Activated T-helper 1 cell treated with Interleukin-2 at 50 U/mL for 16 hours (primary cell): ENCODE results near the gene ARHGAP36.

Experiments used
- DNase-seq: peaks from one replicate; pipeline ENCODE4 v3.0.0-alpha.2; 2020; ENCODE audit warnings: low read depth

Gene ARHGAP36, protein sequence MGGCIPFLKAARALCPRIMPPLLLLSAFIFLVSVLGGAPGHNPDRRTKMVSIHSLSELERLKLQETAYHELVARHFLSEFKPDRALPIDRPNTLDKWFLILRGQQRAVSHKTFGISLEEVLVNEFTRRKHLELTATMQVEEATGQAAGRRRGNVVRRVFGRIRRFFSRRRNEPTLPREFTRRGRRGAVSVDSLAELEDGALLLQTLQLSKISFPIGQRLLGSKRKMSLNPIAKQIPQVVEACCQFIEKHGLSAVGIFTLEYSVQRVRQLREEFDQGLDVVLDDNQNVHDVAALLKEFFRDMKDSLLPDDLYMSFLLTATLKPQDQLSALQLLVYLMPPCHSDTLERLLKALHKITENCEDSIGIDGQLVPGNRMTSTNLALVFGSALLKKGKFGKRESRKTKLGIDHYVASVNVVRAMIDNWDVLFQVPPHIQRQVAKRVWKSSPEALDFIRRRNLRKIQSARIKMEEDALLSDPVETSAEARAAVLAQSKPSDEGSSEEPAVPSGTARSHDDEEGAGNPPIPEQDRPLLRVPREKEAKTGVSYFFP

DNA sequence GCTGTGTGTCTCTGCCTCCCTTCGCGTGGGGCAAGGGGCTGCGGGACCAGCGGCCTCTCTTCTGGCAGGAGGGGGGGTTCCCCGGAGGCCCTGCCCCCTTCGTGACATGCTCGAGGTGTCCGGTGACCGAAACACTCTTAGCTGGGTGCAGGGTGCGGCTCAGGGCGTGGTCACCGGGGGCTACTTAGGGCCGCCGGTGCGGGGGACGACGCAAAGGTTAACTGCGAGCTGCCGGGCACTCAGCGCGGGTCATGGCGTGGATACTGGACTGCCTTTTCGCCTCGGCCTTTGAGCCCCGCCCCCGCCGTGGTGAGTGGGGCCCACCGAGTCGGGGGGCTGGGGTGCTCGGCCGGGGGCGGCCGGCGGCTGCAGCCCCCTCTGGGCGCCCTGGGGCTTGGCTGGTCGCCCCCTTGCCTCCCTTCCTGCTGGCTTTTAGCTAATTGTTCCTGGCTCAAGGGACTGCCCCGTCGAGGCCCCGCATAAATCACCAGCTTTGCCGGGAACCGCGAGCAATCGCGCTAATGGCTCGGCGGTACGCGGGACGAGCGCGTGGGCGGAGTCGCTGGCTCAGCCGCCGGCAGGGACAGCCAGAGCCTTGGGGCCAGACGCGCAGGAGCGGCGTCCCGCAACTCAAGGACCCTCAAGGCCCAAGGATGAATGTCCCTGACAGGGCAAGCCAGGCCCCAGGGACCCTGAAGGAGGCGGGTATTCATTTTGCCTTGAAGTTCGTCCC lies at the start of gene ARHGAP36:
Gene ARHGAP36 (plus strand): TSS at position 211 of the 733 bp plus-strand sequence. CDS start 23,320 bp downstream, outside the sequence.
- DNase-seq = no peak

DNA sequence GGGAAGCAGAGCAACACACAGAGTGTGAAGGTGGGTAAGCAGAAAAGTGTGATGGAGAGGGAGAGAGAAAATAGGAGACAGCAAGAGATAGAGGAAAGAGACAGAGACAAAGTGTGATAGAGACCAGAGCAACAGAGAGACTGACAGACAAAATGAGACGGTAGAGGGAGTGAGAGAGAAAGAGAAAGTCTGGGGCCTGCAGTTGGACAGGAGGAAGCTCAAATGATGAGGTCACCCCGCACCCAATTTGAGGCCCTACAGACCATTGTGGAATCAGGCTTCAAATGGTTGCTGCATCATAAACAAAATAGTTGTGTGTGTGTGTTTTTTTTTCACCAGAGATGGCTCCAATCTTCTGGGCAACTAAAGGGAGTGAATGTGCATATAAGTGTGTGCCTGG lies 48.0 kb upstream of the ARHGAP36 start:
- no peak for DNase-seq

DNA sequence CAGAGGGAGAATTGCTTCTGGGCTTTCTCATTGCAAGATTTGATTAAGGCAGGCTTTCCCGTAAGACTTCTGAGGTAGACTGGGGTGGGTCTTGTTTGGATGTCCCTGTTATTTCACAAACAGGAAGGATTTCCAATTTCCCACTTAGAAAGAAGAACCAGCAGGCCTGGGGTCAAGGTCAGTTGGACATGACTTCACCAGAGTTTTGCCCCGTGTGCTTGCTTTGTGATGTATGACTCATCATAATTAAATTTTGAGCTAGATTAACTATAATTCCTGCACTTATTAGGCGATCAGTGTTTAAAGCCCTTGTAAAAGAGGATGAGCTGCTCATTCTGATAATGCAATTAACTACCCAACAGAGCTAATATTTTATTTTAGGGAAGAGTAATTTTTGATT lies 32.8 kb upstream of the ARHGAP36 start:
- no peak for DNase-seq

DNA sequence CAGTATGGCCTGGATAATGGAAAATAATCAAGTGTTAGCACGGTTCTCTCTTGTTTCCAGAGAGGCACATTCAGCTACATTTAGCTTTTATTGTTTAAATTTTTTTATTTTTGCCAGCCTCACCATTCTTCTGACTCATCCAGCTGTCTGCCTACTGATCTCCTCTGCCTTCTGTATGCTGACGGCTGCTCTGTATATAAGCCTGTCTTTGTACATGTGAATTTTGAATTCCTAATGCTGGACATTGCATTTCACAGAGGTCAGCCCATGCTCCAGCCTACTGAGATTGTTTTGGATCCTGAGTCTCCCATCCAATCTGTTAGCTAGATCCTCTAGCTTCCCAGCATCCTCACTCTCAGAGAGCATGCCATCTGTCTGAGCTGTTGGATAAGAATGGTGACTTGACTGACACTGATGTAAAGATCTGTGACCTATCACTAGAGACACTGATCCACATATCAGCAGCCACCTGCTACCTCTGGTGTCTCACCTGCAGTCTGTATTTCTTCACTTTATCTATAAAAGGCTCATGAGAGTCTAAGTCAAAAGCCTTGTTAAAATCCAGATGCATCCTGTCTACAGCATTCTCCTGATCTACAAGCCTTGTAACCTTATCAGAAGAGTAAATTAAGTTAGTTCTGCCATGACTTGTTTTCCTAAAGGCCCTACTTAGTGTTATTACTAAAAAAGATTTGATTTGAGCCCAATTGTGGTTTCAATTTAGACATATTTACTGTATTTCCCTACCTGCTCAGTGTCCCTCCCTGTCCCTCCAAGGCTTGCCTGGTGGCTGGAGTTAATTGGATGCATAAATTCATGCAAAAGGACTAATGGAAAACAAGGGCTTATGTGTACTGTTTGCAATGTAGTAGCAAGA lies 25.6 kb upstream of the ARHGAP36 start:
- DNase-seq = no peak

DNA sequence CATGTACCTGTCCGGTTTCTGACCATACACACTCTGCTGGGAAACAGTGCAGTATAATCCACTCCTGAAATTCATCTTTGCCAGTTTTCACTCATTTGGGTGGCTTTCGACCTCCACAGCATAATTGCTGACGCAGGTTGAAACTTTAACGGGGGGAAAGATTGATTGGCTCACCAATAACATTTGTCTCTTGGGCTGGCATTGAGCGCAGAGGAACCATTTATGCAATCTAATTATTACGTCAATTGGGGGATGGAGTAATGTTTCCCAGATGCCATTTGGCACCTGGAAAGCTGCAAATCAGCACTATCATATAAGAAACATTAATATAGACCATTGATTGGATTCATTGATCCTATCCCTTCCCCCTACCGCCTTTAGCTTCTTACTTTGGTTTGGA lies 24.1 kb upstream of the ARHGAP36 start:
- no peak for DNase-seq

DNA sequence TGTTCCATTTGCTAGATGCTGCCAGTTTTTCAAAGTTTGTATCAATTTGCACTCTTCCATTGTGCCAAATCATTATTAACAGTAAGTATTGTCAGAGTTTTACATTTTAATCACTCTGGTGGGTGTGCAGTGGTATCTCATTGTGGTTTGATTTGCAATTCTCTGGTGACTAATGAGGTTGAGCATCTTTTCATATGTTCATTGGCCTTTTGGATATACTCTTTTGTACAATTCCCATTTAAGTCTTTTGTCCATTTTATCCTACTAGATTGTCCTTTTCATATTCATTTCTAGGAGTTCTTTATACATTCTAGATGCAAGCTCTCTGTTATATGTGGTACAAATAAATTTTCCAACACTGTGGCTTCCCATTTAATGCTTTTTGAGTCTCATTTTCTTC lies 17.4 kb upstream of the ARHGAP36 start:
- no peak for DNase-seq

DNA sequence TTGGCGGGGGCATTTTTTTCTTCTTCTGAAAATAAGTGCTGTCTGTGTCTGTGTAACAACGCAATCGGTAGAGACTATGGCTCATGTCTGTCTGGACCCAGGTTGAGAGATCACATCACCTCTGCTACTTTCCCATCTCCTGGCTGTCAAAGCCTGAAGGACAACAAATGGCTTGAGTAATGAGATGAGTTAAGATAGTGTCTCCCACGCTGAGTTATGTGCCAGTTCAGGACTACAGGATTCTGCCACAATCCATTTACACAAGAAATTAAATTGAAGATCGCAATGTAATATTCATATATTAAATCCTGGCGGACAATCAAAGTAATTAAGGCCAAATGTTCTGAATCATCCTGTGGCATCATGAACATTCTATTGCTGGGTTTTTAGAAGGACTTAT lies 16.5 kb upstream of the ARHGAP36 start:
- DNase-seq = no peak

DNA sequence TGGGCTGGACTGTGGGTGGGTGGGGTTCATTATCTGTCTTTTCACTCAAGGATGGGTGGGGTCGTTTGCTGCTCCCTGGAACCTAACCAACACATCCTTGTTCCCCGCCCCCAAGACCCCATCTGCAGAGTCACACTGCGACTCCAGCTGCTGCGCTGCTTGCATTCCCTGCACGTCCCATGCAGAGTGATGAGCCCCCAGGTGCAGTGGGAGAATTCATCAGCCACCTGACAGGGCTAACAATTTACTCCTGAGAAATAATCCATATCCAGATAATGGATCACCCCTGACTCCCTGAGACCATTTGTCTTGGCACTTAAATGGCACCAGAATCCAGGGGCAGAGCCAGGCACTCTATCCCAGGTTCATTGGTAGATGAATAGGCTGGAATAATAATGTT lies 12.4 kb upstream of the ARHGAP36 start:
- no peak for DNase-seq

DNA sequence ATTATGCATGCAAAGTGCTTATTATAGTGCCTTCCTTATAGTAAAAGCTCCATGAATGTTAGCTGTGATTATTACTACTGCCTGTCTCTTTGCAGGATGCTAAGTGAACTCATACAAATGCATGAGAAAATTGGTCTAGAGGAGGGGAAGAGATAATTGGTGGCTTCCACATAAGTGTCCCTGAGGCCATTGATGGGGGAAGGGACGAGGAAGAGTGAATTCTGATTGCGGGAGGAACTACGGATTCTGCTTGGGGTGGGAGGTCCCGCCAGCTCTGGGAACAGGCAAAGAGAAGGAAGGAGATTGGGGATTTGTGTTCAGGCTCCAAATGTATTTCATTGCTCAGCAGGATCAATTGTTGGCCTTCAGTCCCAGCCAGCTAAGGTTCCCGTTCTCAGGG lies 11.6 kb upstream of the ARHGAP36 start:
- DNase-seq = no peak

DNA sequence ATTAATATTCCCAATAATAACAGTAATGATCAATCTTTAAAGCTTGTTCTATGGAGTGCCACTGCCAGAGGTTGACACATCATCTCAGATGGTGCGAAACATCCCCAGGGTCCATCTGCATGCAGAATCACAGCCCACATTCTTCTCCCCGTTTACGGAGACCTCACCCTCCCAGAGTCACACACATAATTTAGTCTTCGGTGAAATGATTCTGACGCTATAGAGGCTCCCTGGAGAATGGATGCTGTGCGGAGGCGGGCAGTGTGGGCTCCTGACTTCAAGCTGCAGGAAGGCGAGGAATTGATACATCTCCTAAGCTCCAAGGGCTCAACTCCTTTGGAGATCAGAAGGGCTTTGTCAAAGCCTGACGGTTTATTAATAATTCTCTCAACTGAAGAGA lies 11.0 kb upstream of the ARHGAP36 start:
- no peak for DNase-seq

DNA sequence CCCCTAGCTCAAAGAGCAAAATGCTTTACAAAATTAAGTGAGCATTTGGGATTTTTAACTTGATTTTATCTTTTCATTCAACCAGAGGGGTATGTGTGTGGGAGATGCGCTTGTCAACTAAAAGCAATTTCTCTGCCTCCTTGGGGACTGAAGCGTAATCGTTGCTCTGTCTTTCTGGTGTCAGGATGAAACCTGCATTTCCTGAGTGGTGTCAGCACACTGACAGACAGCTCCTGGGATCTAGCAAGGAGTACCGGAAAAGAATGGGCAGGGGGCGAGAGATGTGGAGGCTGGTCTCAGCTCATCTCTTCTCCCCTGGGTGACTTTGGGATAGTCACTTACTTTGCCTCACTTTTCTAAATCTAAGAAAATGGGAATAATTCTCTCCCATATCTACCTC lies 5.1 kb upstream of the ARHGAP36 start:
- no peak for DNase-seq

DNA sequence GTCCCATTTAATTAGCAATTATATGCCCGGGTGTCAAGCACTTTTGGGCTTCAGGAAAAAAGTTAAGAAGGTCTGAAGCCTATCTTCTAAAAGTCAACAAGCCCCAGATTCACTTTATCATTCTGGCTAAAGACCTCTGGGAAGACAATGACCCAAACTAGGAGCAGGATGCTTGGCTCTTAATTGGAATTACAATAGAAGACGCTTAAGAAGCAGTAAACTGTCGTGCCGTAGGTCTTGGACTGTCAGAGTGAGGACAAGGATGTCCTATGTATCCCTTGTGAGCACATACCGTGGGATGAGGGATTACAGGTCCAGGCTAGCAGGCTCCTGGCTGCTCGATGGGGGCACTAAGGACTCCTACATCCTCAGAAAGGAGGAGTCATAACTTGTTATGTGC lies 3.2 kb upstream of the ARHGAP36 start:
- no peak for DNase-seq

DNA sequence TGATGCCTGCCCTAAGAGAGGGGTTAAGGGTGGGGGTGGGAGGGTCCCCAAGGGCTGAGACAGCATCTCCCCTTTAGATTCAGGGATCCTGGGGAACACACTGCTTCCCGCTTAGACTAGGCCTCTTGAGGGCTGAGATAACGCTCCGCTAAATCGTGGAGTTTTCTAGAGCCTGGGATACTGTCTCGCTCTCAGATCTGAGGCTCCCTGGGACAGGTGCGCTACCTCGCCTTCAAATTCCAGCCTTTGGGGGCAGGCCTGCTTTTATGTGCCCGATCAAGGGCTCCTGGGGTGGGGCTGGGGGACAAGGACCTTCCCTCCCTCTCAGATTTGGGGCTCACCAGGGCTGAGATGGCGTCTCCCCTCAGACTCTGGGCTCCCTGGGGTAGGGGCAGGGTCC lies 440 bp upstream of the ARHGAP36 start:
- no peak for DNase-seq

DNA sequence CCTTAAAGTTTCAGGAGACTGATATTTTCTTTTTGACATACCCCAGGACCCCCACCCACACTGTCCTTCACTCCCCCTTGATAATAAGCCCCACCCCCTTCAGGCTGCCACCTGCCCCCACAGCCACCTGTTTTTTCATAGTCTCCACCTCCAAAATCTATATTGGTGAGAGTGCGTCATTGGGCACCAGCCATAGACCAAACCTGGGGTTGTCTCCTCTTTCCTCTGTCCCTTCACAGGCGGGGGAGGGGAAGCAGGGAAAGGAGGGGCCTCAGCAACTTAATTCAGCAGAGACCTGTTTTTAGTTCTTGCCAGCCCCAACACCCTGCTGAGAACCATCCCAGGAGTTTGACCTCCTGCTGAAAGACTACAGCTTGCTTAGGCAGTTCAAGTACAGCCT lies 1.1 kb downstream of the ARHGAP36 start:
- no peak for DNase-seq

DNA sequence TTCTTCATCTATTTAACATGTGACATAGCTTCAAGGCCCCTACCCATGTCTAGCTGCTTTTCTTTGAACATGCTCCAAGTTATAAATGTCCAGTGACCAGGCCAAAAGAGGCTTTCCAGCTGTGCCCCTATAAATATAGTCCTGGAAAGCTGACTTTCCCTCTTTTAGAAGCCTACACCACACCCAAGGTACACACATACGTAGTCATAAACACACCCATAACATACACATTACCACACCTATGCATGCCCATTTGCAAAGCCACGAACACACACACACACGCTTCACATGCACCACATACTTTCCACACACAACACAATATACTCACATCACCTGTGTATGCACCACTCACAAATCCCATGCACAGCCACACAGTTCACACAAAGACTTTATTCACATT lies 2.0 kb downstream of the ARHGAP36 start:
- no peak for DNase-seq

DNA sequence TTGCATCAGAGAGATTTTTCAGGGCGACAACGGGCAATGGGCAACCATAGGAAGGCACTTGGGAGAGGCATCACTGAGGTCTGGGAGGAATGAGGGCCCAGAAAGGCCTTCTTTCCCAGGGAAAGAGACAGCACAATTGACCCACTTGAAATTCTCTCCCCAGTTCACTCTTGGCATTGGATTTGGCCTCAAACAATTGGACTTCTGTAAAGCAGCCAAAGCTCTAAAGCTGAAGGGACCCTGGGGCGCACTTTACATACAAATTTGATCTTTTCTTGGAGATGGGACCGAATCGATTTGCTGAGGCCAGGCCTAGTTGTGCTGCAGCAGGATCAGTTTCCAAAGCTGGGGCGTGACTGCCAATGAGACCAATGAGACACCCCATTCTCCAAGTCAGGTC lies 3.2 kb downstream of the ARHGAP36 start:
- no peak for DNase-seq

DNA sequence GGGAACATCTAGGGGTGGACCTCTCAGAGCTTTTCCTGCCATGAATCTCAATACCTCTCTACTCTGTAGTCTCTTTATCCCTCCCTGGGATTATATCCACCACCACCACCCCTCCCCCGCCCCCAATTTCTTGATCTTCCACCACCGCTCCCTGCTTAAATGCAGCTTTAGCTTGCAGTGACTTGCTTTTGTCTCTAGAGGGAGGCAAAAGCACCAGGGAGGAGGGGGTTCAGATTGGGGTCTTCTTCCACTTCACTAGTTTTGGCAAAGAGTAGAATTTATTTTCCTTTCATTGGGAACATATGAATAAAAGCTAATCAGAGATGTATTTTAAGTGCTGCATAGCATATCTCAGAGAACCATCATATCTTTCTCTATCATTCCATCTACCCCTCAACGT lies 5.5 kb downstream of the ARHGAP36 start:
- no peak for DNase-seq

DNA sequence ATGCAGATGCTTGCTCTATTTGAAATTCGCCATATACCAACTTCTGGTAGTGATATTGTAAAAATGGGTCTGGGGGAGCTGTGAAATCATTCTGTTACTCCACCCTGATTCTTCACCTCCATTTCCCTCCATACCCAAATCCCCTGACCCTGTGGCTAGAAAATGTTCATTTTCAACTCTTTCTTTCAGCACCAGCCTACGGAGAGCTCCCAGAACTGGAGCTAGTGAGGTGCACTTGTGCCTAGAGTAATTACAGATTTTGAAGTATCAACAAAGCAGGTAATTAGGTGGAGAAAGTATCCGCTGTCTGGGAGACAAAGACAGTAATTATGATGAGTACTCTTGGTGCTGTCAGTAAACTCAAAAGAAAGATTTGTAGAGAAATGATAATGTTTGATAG lies 8.1 kb downstream of the ARHGAP36 start:
- no peak for DNase-seq

DNA sequence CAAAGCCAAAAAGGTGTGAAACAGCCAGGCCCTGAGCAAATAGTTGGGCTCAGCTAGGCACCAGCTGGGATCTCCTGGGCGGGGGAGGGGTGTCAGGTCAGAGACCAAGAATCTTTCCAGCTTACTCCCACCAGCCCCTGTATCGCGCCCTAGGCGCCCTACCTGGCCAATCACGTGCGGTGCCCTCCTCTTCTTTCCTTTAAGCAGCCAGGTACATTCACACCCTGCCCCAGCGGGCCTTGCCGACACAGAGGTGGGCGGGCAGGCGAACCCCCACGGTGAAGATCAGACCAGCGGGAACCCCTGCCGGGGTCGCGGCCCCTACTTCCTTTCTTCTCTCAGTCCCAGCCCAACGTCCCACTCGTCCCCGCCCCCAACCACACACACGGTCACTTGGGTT lies 9.1 kb downstream of the ARHGAP36 start:
- no peak for DNase-seq

DNA sequence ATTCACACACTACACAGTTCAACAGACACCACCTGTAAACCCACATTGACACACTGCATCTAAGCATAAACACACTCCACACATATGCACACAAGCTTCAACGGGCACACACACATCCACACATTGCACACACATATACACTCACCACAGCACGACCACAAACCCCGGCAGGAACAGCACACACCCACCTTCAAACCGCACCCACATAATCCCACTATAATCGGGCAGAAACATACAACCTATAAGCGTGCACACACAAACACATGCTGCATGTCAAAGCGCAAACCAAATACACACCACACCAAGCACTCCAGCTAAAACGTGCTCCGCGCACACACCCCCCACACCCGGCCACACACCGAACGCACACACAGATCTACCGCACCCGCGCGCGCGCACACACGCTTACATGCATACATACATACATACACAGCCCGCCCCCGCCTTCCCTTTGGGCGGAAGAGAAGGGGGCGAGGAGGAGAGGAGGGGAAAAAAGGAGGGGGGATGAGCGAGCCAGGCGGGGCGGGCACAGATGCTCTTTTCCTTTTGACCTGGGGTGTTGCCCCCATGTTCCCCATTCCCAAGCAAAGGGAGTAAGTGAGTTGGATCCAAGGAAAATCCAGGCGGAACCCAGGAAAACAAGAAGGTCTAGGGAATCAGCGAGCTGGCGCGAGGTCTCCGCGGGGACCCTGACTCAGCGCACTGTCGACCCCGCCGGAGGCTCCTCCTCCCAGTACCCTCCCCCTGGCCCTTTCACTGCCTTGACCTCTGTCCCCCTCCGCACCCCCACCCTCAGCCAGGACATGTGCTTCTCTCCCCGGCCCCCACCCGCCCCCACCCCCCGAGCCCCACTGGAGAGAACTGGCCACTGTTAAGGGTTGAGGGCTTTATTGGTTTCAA lies 9.9 kb downstream of the ARHGAP36 start:
- no peak for DNase-seq
